ENCODE data around the gene ZBBX. TPM values are rescaled to one million over a fixed set of nuclear protein-coding genes. Genes with fewer than 3 reads are reported as not detected.

Gene ZBBX
- 0.07 TPM in 1 of 2 replicates, not detected in the other for total RNA-seq

GRCh38 chr3:167380004-167380689, at the start of gene ZBBX:
TSS of gene ZBBX (minus strand) at chr3:167380297. CDS start at chr3:167372901, 7,396 bp downstream.

Other genes starting within 250 kb of the ZBBX start
- gene SERPINI2, start 93.7 kb upstream of the ZBBX start, total RNA-seq = not detected in 2 replicates

All from thoracic aorta endothelial cell (primary cell).